Measurements from ENCODE around the gene FOCAD. TPM values are rescaled to one million over a fixed set of nuclear protein-coding genes. Genes with fewer than 3 reads are reported as not detected.

FOCAD gene
- total and polyA plus RNA-seq, 2 donors (not counting 1 experiment from before 2014, with no cell fraction given), result 4.0 to 10.1 TPM

DNA sequence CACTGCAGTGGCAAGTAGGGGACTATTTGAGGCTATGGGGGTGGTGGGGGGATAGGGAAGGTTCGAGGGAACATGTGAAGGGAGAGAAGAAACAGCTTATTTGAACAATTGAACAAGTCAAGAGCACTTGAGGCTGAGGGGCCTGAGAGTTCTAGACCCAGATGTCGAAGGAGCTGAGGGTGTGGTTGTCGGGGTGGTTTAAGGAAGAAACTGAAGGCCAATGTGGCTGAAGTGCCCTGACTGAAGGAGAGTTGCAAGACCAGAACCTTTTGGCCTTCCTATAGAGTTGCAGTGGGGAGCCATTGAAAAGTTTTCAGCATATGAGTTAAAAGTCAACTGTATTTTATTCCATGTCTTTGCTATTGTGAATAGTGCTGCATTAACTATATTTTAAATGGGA, 19.1 kb downstream of the FOCAD start:
- CTCF ChIA-PET, result no interaction called here
- no peak overlapping the region for H3K27ac ChIP-seq (ENCODE audit: low read length in 2 of 2)
- H3K4me3 ChIP-seq (ENCODE audit: control extremely low read depth in 1 of 5, extremely low read depth in 1 of 5, insufficient read depth in 1 of 5, low read depth in 2 of 5, low read length in 4 of 5), result no peak overlapping the region
- TF ChIP-seq, protein P1, sequence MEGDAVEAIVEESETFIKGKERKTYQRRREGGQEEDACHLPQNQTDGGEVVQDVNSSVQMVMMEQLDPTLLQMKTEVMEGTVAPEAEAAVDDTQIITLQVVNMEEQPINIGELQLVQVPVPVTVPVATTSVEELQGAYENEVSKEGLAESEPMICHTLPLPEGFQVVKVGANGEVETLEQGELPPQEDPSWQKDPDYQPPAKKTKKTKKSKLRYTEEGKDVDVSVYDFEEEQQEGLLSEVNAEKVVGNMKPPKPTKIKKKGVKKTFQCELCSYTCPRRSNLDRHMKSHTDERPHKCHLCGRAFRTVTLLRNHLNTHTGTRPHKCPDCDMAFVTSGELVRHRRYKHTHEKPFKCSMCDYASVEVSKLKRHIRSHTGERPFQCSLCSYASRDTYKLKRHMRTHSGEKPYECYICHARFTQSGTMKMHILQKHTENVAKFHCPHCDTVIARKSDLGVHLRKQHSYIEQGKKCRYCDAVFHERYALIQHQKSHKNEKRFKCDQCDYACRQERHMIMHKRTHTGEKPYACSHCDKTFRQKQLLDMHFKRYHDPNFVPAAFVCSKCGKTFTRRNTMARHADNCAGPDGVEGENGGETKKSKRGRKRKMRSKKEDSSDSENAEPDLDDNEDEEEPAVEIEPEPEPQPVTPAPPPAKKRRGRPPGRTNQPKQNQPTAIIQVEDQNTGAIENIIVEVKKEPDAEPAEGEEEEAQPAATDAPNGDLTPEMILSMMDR (IDR thresholded peaks at IDR 0.05), result no peak
- no peak for TF ChIP-seq EZH2 (IDR thresholded peaks at IDR 0.05; ENCODE audit: borderline replicate concordance, insufficient read depth, low read depth, low read length, poor library complexity, severe bottlenecking)
- H3K27ac Mint-ChIP-seq, result no peak overlapping the region
- whole genome bisulfite sequencing (ENCODE audit: insufficient coverage), result 96% methylated on average over 3 of the region's 3 CpGs
- no peaks in the 10 kb centered on the region for H3K27me3 Mint-ChIP-seq
- no peak overlapping the region for H3K4me3 Mint-ChIP-seq
- ATAC-seq (ENCODE audit: low read depth) (no peak), DNase-seq (no peak)
- no peak overlapping the region for H3K4me2 ChIP-seq (replicated peaks; ENCODE audit: low read depth, low read length, poor library complexity, severe bottlenecking)
- H3K9me3 ChIP-seq (ENCODE audit: control extremely low read depth in 1 of 3, control insufficient read depth in 2 of 3, insufficient read depth in 1 of 3, low read length in 2 of 3), result no peaks in the 10 kb centered on the region
- intact Hi-C loops (cut with micrococcal nuclease), result no loop called here
- POLR2A ChIA-PET, result no interaction called here
- no peaks in the 10 kb centered on the region for H3K4me1 ChIP-seq (ENCODE audit: control insufficient read depth in 2 of 2, insufficient read depth in 2 of 2, low read length in 2 of 2)
- no peaks in the 10 kb centered on the region for H4K20me1 ChIP-seq (ENCODE audit: control insufficient read depth, insufficient read depth, low read length, poor library complexity, severe bottlenecking)
- H3K79me2 ChIP-seq (ENCODE audit: control insufficient read depth, insufficient read depth, low read length), result no peaks in the 10 kb centered on the region
- H3K9ac ChIP-seq (ENCODE audit: low read length), result no peak overlapping the region
- no peaks in the 10 kb centered on the region for H3K27me3 ChIP-seq (replicated peaks in 1 of 4; ENCODE audit: control extremely low read depth in 1 of 4, control insufficient read depth in 3 of 4, insufficient read depth in 4 of 4, low read length in 3 of 4)
- no peaks in the 10 kb centered on the region for H3K36me3 ChIP-seq (replicated peaks in 1 of 2; ENCODE audit: control extremely low read depth in 1 of 2, control insufficient read depth in 1 of 2, extremely low read depth in 1 of 2, insufficient read depth in 2 of 2, low read length in 1 of 2)
- H2AFZ ChIP-seq (ENCODE audit: insufficient read depth, low read depth, low read length, poor library complexity, severe bottlenecking), result no peak overlapping the region
- H3K9me3 Mint-ChIP-seq (ENCODE audit: insufficient read depth), result no peaks in the 10 kb centered on the region
- H3K4me1 Mint-ChIP-seq, result no peaks in the 10 kb centered on the region

DNA sequence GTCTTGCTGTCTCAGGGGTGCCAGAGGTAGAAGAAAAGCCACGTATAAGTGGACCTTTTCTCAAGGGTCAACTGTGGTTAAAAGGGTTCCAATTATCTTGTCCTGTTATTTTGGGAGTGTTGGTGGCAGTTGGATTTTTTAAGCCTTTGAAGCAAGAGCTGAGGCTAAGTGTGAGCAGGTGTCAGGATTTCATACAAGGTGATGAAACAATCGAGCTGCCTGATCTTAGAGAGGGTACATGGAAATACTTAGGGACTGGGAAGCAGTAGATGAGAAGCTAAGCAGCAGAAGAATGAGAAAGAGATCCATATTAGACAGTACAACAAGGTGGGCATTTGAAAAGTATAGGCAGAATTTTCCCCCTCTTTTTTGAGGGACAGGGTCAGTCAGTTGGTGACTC, 23.6 kb downstream of the FOCAD start:
- Mint-ChIP-seq H3K9me3 (ENCODE audit: insufficient read depth) (no peaks in the 10 kb centered on the region), H3K27me3 (no peaks in the 10 kb centered on the region), H3K27ac (no peak overlapping the region), H3K4me1 (no peaks in the 10 kb centered on the region), H3K4me3 (no peak overlapping the region)
- H4K20me1 ChIP-seq (ENCODE audit: control insufficient read depth, insufficient read depth, low read length, poor library complexity, severe bottlenecking), result no peaks in the 10 kb centered on the region
- H3K4me1 ChIP-seq (ENCODE audit: control insufficient read depth in 2 of 2, insufficient read depth in 2 of 2, low read length in 2 of 2), result no peaks in the 10 kb centered on the region
- no peaks in the 10 kb centered on the region for H3K27me3 ChIP-seq (replicated peaks in 1 of 4; ENCODE audit: control extremely low read depth in 1 of 4, control insufficient read depth in 3 of 4, insufficient read depth in 4 of 4, low read length in 3 of 4)
- no peak for DNase-seq
- WGBS (ENCODE audit: insufficient coverage), result 93% methylated on average over 2 of the region's 2 CpGs
- no peak overlapping the region for H3K4me2 ChIP-seq (replicated peaks; ENCODE audit: low read depth, low read length, poor library complexity, severe bottlenecking)
- H2AFZ ChIP-seq (ENCODE audit: insufficient read depth, low read depth, low read length, poor library complexity, severe bottlenecking), result no peak overlapping the region
- H3K36me3 ChIP-seq (replicated peaks in 1 of 2; ENCODE audit: control extremely low read depth in 1 of 2, control insufficient read depth in 1 of 2, extremely low read depth in 1 of 2, insufficient read depth in 2 of 2, low read length in 1 of 2), result no peaks in the 10 kb centered on the region
- no peak for ATAC-seq (ENCODE audit: low read depth)
- intact Hi-C loops (cut with micrococcal nuclease), result no loop called here
- H3K9ac ChIP-seq (ENCODE audit: low read length), result no peak overlapping the region
- H3K4me3 ChIP-seq (ENCODE audit: control extremely low read depth in 1 of 5, extremely low read depth in 1 of 5, insufficient read depth in 1 of 5, low read depth in 2 of 5, low read length in 4 of 5), result no peak overlapping the region
- TF ChIP-seq, protein P1 (IDR thresholded peaks at IDR 0.05), result no peak
- TF ChIP-seq EZH2 (IDR thresholded peaks at IDR 0.05; ENCODE audit: borderline replicate concordance, insufficient read depth, low read depth, low read length, poor library complexity, severe bottlenecking), result no peak
- H3K9me3 ChIP-seq (ENCODE audit: control extremely low read depth in 1 of 3, control insufficient read depth in 2 of 3, insufficient read depth in 1 of 3, low read length in 2 of 3), result no peaks in the 10 kb centered on the region
- H3K27ac ChIP-seq (ENCODE audit: low read length in 2 of 2), result no peak overlapping the region
- POLR2A ChIA-PET, result no interaction called here
- CTCF ChIA-PET, result interaction anchor here (0.6 kb wide), 1 partner anchor 1216 kb away, joined by 3 read pairs; no protein-coding TSS in a partner anchor
- no peaks in the 10 kb centered on the region for H3K79me2 ChIP-seq (ENCODE audit: control insufficient read depth, insufficient read depth, low read length)
